ENCODE data around the gene KIR3DL2.

DNA sequence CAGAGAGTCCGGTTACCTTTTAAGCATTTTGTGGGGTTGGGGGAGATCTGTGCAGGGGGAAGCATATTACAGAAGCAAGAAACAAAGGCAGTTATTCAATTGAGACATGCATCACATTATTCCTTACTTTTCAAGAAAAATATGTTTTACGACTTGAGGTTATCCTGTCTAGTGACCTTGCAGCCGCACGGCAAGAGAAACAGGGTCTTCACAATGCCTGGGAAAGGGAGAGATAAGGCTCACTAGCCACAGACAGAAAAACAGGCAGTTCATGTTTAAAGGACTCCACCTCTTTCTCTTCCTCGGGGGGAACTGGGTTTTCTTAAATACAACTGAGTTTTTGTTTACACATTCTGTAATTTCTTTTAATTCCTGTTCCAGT is 55.2 kb downstream of the KIR3DL2 start:
- TF ChIP-seq, protein P1, sequence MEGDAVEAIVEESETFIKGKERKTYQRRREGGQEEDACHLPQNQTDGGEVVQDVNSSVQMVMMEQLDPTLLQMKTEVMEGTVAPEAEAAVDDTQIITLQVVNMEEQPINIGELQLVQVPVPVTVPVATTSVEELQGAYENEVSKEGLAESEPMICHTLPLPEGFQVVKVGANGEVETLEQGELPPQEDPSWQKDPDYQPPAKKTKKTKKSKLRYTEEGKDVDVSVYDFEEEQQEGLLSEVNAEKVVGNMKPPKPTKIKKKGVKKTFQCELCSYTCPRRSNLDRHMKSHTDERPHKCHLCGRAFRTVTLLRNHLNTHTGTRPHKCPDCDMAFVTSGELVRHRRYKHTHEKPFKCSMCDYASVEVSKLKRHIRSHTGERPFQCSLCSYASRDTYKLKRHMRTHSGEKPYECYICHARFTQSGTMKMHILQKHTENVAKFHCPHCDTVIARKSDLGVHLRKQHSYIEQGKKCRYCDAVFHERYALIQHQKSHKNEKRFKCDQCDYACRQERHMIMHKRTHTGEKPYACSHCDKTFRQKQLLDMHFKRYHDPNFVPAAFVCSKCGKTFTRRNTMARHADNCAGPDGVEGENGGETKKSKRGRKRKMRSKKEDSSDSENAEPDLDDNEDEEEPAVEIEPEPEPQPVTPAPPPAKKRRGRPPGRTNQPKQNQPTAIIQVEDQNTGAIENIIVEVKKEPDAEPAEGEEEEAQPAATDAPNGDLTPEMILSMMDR (IDR thresholded peaks at IDR 0.05; ENCODE audit: insufficient read depth, low read length), result no peak
- TF ChIP-seq REST (IDR thresholded peaks at IDR 0.05; ENCODE audit: insufficient replicate concordance, low read depth) (no peak), GABPA (IDR thresholded peaks at IDR 0.05; ENCODE audit: low read depth) (no peak), SPI1 (IDR thresholded peaks at IDR 0.05; ENCODE audit: borderline replicate concordance, low read depth) (no peak)
